Stimulated activated CD4-positive, alpha-beta T cell treated with anti-CD3 and anti-CD28 coated beads, TNF-alpha, amount 100 ng/mL, for 1 hour (primary cell): ENCODE results near the gene AKIRIN1.
"Not testable (repeated sequence)": the region's sequence is repeated elsewhere in the genome, so short reads cannot be mapped to it uniquely, and the experiment has no call there.

Experiments used
- DNase-seq, 3 donors: peaks; one replicate each; pipeline ENCODE4 v3.0.0-alpha.2; 2020; ENCODE audit warnings: low read depth in 3 of 3, low spot score in 1 of 3

The AKIRIN1 gene

DNA sequence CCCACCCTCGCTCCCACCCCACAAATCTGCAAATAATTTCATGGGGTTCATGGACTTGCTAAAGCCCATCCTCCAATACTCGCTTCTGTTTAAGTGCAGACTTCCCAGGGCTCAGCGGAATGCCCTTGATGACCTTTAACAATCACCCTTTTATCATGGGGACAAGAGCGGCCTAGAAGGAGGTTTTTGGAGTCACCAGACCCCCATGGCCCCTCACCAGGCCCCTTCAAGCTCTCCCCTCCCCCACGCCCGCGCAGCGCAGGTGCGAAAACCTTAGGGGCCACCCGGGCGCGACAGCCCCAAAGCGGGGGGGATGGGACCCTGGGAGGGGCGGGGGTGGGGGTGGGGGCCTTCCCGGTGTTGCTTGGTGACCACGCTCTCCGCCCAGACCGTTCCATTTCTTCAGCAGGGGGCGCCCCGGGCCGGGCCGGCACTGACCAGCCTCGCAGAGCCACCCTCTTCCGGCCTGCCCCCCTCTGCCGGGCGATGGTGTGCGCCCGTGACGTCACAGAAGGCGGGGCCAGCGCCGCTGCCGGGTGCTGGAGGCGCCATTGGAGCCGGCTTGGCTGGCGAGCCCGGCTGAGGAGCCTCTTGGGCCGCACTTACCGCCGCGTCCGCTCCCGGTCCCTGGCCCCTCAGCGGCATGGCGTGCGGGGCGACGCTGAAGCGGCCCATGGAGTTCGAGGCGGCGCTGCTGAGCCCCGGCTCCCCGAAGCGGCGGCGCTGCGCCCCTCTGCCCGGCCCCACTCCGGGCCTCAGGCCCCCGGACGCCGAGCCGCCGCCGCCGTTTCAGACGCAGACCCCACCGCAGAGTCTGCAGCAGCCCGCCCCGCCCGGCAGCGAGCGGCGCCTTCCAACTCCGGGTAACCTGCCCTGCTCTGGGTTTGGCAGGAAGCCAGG is at the start of gene AKIRIN1:
Gene AKIRIN1 (plus strand): TSS at position 539 of the 900 bp plus-strand sequence. CDS start 105 bp downstream, at position 644.
- peak; percentile 83 to 97 (median 89) for DNase-seq

- no peak for DNase-seq
These were observed 49.5 kb upstream of the AKIRIN1 start, which contains the start of gene RHBDL2 for GRCh38 chr1:38941527-38942019. RHBDL2 (minus strand) TSS chr1:38941830; CDS start chr1:38919212, 22,618 bp downstream.

DNA sequence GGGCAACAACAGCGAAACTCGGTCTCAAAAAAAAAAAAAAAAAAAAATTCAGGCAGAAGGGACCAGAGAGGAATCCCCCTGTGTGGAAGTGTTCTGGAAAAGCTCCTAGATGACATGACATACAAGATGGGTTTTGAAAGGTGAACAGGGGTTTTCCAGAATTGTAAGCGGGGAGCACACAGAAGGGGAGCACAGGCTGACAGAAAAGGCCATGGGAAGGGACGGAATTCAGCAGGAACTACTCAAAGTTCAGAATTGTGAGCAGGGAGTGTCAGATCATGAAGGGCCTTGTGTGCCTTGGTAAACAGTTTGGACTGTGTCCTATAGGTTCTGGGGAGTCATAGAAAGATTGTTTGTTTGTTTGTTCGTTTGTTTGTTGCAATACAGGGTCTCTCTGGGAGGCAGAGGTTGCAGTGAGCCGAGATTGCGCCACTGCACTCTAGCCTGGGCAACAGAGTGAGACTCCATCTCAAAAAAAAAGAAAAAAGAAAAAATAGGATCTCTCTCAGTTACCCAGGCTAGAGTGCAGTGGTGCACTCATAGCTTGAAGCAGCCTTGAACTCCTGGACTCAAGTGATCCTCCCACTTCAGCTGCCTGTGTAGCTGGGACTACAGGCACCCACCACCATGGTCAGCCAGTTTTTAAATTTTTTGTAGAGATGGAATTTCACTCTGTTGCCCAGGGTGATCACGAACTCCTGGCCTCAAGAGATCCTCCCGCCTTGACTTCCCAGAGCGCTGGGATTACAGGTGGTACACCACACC is 48.2 kb upstream of the AKIRIN1 start:
- DNase-seq = no peak

DNA sequence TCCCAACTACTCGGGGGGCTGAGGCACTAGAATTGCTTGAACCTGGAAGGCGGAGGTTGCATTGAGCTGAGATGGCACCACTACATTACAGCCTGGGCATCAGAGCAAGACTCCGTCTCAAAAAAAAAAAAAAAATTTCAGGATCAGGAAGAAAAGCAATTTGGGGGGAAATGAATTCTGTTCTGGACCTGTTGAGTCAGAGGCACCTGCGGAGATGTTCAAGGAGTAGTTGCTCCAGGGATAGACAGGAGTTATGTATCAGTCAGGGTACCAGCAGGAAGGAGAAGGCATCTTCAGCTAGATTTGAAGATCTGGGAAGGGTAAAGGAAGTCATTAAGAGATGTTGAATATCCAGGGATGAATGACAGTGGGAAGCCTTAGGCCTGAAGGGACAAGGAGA is 46.5 kb upstream of the AKIRIN1 start:
- no peak for DNase-seq

- DNase-seq = no peak
These were observed 40.5 kb upstream of the AKIRIN1 start for GRCh38 chr1:38950553-38950952.

DNA sequence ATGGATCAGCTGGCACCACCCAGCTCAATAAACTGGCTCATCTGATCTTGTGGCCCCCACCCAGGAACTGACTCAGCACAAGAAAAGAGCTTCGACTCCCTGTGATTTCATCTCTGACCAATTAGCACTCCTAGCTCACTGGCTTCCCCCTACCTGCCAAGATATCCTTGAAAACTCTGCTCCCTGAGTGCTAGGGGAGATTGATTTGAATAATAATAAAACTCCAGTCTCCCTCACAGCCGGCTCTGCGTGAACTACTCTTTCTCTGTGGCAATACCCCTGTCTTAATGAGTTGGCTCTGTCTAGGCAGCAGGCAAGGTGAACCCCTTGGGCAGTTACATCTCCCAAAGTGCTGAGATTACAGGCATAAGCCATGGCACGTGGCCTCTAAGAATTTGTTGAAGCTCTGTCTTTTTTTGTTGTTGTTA is 37.6 kb upstream of the AKIRIN1 start:
- DNase-seq = no peak

DNA sequence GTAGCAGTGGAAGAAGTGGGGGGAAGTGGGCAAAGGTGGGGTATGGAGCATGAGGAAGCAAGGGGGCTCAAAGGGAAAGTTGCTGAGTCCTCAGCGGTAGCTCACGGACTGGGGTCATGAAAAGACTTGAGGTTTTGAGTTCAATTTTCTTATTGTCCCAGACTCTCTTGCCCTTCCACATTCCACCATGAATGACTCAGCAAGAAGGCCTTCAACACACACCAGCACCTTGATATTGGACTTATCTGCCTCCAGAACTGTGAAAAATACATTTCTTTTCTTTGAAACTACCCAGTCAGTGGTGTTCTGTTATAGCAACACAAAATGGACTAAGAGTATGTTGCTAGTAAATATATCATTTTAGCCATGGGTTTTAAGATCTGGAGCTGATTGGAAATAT is 32.1 kb upstream of the AKIRIN1 start:
- DNase-seq = no peak

DNA sequence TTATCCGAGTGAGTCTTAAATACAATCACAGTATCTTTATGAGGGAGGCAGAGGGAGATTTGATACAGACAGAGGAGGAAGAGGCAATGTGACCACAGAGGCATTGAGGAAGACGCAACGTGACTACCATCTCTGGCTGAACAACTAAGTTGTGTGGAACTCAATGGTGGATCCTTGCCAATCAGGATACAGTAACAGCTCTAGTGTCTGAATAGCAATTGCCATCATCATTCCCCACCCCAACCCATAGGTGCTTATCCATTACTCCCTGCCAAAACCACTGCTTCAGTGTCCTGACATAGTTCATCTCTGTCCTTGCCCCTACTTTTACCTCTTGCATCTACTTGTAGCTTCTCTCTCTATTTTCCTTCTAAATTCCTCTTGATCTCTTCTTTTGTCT is 29.0 kb upstream of the AKIRIN1 start:
- no peak for DNase-seq

- DNase-seq = no peak
These were observed 28.5 kb upstream of the AKIRIN1 start for GRCh38 chr1:38962560-38962959.

- DNase-seq = no peak
These were observed 26.9 kb upstream of the AKIRIN1 start for GRCh38 chr1:38964140-38964548.

DNA sequence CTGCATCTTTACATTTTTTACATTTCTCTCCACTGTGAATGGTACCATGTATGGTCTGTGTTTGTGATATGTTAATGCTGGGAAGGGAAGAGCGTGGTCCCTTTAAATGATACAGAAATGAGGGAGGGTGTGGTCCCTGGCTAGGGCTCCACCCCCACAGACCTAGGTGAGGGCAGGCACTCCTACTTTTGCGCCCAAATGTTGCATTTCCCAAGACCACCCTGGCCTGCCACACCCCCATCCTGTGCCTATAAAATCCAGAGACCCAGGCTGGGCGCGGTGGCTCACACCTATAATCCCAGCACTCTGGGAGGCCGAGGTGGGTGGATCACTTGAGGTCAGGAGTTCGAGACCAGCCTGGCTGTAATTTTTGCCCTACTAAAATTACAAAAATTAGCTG is 17.9 kb upstream of the AKIRIN1 start:
- DNase-seq = not testable (repeated sequence)

DNA sequence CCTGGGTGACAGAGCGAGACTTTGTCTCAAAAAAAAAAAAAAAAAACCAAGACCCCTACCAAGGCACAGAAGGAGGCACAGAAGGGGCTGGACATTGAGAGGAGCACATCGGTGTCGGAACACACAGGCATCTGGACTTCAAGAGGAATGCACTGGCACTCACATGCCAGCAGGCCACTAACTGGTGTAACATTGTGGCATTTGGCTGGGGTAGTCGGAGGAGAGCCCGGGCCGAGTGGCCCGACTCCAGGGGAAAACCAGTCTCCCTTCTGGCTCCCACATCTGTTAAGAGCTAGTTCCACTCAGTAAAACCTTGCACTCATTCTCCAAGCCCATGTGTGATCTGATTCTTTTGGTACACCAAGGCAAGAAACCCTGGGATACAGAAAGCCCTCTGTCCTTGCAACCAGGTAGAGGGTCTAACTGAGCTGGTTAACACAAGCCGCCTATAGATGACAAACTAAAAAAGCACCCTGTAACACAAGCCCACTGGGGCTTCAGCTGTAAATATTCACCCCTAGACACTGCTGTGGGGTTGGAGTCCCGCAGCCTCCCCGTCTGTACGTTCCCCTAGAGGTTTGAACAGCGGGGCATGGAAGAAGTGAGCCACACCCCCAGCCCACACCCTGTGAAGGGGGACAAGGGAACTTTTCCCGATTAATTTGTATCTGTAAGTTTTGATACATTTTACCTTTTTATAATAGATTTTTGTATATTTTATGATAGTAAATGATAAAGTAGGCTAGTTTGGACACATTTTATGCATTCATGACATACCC is 17.2 kb upstream of the AKIRIN1 start:
- no peak for DNase-seq

DNA sequence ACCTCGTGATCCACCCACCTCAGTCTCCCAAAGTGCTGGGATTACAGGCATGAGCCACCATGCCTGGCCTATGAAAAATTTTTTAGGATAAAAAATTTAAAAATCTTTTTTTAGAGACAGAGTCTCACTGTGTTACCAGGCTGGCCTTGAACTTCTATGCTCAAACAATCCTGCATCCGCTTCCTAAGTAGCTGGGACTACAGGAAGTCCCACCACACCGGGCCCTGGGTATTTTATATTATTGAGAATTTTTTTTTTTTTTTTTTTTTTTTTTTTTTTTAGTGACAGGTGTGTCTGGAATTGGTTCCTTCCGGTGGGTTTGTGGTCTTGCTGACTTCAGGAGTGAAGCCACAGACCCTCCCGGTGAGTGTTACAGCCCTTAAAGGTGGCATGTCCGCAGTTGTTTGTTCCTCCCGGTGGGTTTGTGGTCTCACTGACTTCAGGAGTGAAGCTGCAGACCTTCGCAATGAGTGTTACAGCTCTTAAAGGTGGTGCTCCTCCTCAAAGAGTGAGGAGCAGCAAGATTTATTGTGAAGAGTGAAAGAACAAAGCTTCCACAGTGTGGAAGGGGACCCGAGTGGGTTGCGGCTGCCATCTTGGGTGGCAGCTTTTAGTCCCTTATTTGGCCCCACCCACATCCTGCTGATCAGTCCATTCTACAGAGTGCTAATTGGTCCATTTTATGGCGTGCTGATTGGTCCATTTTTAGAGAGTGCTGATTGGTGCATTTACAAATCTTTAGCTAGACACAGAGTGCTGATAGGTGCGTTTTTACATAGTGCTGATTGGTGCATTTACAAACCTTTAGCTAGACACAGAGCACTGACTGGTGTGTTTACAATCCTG is 13.5 kb upstream of the AKIRIN1 start:
- peak in 2 of 3 donors; percentile 28 to 35 for DNase-seq

DNA sequence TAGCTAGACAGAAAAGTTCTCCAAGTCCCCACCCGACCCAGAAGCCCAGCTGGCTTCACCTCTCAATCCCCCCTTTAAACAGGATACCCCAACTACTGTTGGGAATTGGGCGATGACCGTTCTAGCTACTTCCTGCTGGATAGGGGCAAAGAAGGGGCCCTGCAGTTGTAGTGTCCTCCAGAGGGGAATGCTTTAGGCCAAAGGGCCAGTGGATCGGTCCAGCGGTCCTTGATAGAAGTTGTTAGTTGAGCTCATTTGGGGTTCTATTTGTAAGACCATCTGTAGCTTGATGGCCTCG is 12.9 kb upstream of the AKIRIN1 start:
- not testable (repeated sequence) for DNase-seq

GRCh38 chr1:38979380-38979779 is 11.7 kb upstream of the AKIRIN1 start:
- not testable (repeated sequence) for DNase-seq

- DNase-seq = no peak
These were observed 1.1 kb upstream of the AKIRIN1 start for GRCh38 chr1:38989979-38990378.

GRCh38 chr1:38990386-38990737 is 714 bp upstream of the AKIRIN1 start:
- no peak for DNase-seq

DNA sequence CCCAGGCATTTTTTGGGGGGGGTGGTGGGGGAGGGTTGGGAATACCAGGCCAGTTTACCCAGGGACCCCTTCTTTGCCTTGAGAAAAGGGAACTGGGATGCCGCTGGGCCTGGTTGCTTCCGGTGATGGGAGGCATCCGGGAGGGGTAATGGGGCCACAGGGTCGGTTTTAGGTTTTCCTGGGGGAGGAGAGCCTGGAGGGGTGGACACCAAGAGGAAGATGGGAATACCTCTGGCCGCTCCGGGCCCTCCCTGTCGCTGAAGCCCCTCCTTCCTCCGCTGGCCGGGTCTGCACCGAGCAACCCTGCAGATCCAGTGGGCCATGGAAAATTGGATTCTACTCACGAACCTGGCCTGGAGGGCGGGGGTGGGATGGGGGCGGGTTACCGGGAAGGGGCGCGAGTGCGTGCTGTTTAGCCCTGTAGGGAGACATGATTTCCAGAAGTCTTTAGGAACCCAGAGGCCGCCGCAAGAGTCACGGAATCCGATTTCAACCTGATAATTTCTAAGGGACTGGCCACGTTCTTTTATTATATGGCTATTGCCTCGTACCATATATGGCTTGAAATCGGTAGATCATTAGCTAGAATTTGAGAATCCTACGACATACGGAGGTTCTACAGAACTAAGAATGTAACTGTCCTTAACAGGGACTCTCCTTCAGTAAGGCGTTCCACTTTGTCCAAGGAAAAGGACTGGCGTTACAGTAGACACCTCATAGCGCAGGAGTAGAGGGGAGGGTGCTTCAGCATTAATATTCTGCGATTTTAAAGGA is 749 bp downstream of the AKIRIN1 start:
- no peak for DNase-seq

- no peak for DNase-seq
These were observed 1.5 kb downstream of the AKIRIN1 start for GRCh38 chr1:38992412-38993111.
